Cerebellar nuclear complex (tissue), 1 donor: Measurements from ENCODE around the gene TRIAP1.
"Not testable (repeated sequence)": the region's sequence is repeated elsewhere in the genome, so short reads cannot be mapped to it uniquely, and the experiment has no call there.

ENCODE experiments used
- DNase-seq, 2 experiments: peaks; one replicate each; lab custom pipeline; 2025; lab: John Stamatoyannopoulos, UW

Gene TRIAP1

GRCh38 chr12:120468821-120469449, 22.8 kb upstream of the TRIAP1 start:
- DNase-seq, result no peak

- no peak for DNase-seq
Measured at GRCh38 chr12:120468325-120468820, 22.2 kb upstream of the TRIAP1 start.

GRCh38 chr12:120467439-120467838, 21.3 kb upstream of the TRIAP1 start:
- no peak for DNase-seq

GRCh38 chr12:120466560-120467315, 20.6 kb upstream of the TRIAP1 start:
- no peak for DNase-seq

GRCh38 chr12:120465756-120466155, 19.6 kb upstream of the TRIAP1 start:
- no peak for DNase-seq

- no peak for DNase-seq
Measured at GRCh38 chr12:120463712-120464111, 17.5 kb upstream of the TRIAP1 start.

- DNase-seq, result no peak
Measured at GRCh38 chr12:120462099-120462640, 16.0 kb upstream of the TRIAP1 start.

GRCh38 chr12:120460157-120460556, 14.0 kb upstream of the TRIAP1 start:
- no peak for DNase-seq

GRCh38 chr12:120457133-120457532, 10.9 kb upstream of the TRIAP1 start:
- DNase-seq, result no peak

- no peak for DNase-seq
Measured at GRCh38 chr12:120455302-120455701, 9.1 kb upstream of the TRIAP1 start.

- DNase-seq, result no peak
Measured at GRCh38 chr12:120453977-120454376, 7.8 kb upstream of the TRIAP1 start.

- DNase-seq, result no peak
Measured at GRCh38 chr12:120453060-120453750, 7.0 kb upstream of the TRIAP1 start.

GRCh38 chr12:120452524-120452923, 6.3 kb upstream of the TRIAP1 start:
- not testable (repeated sequence) for DNase-seq

- DNase-seq, result no peak
Measured at GRCh38 chr12:120447992-120448391, 1.8 kb upstream of the TRIAP1 start.

GRCh38 chr12:120446844-120447178, 627 bp upstream of the TRIAP1 start:
- not testable (repeated sequence) for DNase-seq

- DNase-seq, result no peak
Measured at GRCh38 chr12:120444676-120445075, 1.5 kb downstream of the TRIAP1 start.

- DNase-seq, result no peak
Measured at GRCh38 chr12:120439646-120440247, 6.4 kb downstream of the TRIAP1 start.

GRCh38 chr12:120438495-120439198, 7.5 kb downstream of the TRIAP1 start:
- DNase-seq, result no peak

GRCh38 chr12:120437735-120438494, 8.3 kb downstream of the TRIAP1 start, which contains the start of gene COX6A1:
Gene COX6A1 (plus strand): TSS chr12:120438113. CDS start chr12:120438127, 14 bp downstream.
- DNase-seq, result peak; percentile 80 to 96

- DNase-seq, result no peak
Measured at GRCh38 chr12:120432772-120433525, 13.2 kb downstream of the TRIAP1 start.
